GM23248 (cell line): ENCODE measurements around the gene MAP3K20. TPM values are rescaled to one million over a fixed set of nuclear protein-coding genes. Genes with fewer than 3 reads are reported as not detected.

ENCODE experiments used
- DNase-seq: peaks from one replicate; pipeline ENCODE4 v3.0.0-alpha.2; 2015
- H2AFZ ChIP-seq: fragments of 200-600 bp; sonication (generic); 2 replicates; pipeline ENCODE4 v1.6.1; 2016; ENCODE audit warnings: antibody characterized with exemption
- H3F3A ChIP-seq: fragments of 200-600 bp; sonication (generic); 2 replicates; pipeline ENCODE4 v1.6.1; 2016; ENCODE audit warnings: mild to moderate bottlenecking, antibody characterized with exemption, mixed run types; ENCODE audit not compliant: insufficient read depth
- H3K27ac ChIP-seq: fragments of 200-600 bp; sonication (generic); 2 replicates; pipeline ENCODE4 v1.5.1; 2016; ENCODE audit warnings: mild to moderate bottlenecking
- H3K27me3 ChIP-seq: fragments of 200-600 bp; sonication (generic); replicated peaks from 2 replicates; pipeline ENCODE4 v1.6.1; 2016; ENCODE audit warnings: mild to moderate bottlenecking; ENCODE audit not compliant: insufficient read depth
- H3K36me3 ChIP-seq: fragments of 200-600 bp; sonication (generic); 2 replicates; pipeline ENCODE4 v1.6.1; 2016; ENCODE audit warnings: low read depth, mild to moderate bottlenecking
- H3K4me1 ChIP-seq: fragments of 200-600 bp; sonication (generic); 2 replicates; pipeline ENCODE4 v1.6.1; 2016; ENCODE audit warnings: mild to moderate bottlenecking; ENCODE audit not compliant: insufficient read depth
- H3K4me2 ChIP-seq: fragments of 200-600 bp; sonication (generic); one replicate; pipeline ENCODE4 v1.6.1; 2016; ENCODE audit warnings: mild to moderate bottlenecking; ENCODE audit not compliant: unreplicated experiment
- H3K4me3 ChIP-seq: fragments of 200-600 bp; sonication (generic); 2 replicates; pipeline ENCODE4 v1.5.1; 2016; ENCODE audit warnings: mild to moderate bottlenecking
- H3K79me2 ChIP-seq: fragments of 200-600 bp; sonication (generic); 2 replicates; pipeline ENCODE4 v1.6.1; 2016; ENCODE audit warnings: mild to moderate bottlenecking; ENCODE audit not compliant: insufficient read depth
- H3K9ac ChIP-seq: fragments of 200-600 bp; sonication (generic); 2 replicates; pipeline ENCODE4 v1.6.1; 2016; ENCODE audit warnings: mild to moderate bottlenecking
- H3K9me2 ChIP-seq: fragments of 200-600 bp; sonication (generic); 2 replicates; pipeline ENCODE4 v1.6.1; 2016; ENCODE audit warnings: mixed run types, mild to moderate bottlenecking, moderate library complexity; ENCODE audit not compliant: insufficient read depth
- H3K9me3 ChIP-seq: fragments of 200-600 bp; sonication (generic); one replicate; pipeline ENCODE4 v1.6.1; 2017; ENCODE audit warnings: low read depth
- H4K20me1 ChIP-seq: fragments of 200-600 bp; sonication (generic); 2 replicates; pipeline ENCODE4 v1.6.0; 2016; ENCODE audit not compliant: insufficient read depth
- EZH2 ChIP-seq: fragments of 200-600 bp; sonication (generic); IDR thresholded peaks from 2 replicates; pipeline ENCODE4 v1.6.1; 2018; ENCODE audit warnings: antibody characterized with exemption, mild to moderate bottlenecking; ENCODE audit not compliant: insufficient read depth, poor library complexity, severe bottlenecking
- EZH2phosphoT487 ChIP-seq: fragments of 200-600 bp; sonication (generic); IDR thresholded peaks from 2 replicates; pipeline ENCODE4 v1.6.1; 2018; ENCODE audit warnings: antibody characterized with exemption, moderate library complexity, mild to moderate bottlenecking, low read depth; ENCODE audit not compliant: insufficient read depth
- WGBS, 2 experiments: methylation state at CpG; one replicate each; pipeline ENCODE4 v1.1.6; 2015 to 2017; ENCODE audit warnings: low lambda C conversion rate in 2 of 2, low coverage in 1 of 2; ENCODE audit errors: missing lambda C conversion rate in 2 of 2; 5-methylcytosine and 5-hydroxymethylcytosine counted together
- in situ Hi-C: fragments of 300-500 bp; cut with MboI; formaldehyde crosslinking; loops from 2 replicates; pipeline ENCODE4 v1.15.0; 2020
- polyA plus RNA-seq: library from polyadenylated mRNA; unstranded; fragments of >200 nt; fragmentation: Nextera tagmentation; extraction: Ambion mirVana; gene quantifications from 2 replicates; pipeline ENCODE4 v1.2.1, GENCODE V29; 2016
- total RNA-seq: library from RNA; depleted of rRNA; stranded (reverse); fragments of >200 nt; shearing (Covaris generic); gene quantifications from 2 replicates; pipeline ENCODE4 v1.2.3, GENCODE V29; 2014

Gene MAP3K20
- total and polyA plus RNA-seq, 2 experiments from 2014 or later = 55.0 to 68.9 TPM

DNA sequence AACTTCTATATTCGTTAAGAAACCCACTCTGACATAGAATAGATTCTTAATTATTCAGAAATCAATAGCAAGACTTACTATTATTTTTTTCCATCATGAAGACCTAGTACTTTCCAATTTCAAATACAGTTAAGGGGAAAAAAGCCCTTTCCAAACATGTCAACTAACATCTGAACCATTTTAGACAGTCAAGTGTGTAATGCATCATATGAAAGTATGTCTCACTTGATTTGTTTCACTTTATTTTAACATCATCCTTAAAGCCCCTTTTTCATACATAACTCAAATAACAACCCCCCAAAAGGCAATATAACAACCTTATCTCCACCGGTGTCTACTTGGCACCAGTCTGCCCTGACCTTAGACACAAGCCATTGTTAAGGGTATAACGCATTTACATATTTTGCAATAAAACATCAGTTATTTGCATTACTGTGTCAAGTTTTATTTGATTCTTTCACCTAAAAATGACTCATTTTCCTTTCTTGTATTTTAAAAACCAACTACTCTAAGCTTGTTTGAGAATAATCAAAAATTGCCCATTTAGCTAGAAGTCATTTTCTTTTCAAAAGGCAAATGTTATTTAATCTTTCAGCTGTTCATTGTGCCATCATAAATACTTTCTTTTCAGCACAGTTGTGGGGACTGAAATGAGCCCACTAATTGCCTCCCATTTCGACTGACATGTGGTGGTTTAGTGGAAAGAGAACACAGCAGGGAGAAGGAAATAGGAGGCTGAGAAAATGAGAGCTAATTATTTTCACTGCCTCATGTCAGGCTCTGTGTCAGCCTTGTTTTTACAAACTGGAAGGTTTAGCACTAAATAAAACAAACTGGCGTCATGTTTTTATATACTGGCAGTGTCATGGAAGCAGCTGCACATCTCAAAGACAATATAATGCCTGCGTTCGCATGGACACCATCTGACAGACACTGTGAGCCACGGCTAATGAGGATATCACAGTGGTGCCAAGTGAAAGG is 174.3 kb downstream of the MAP3K20 start:
- H3K27ac ChIP-seq = no peak overlapping the region
- H3K79me2 ChIP-seq = no peaks in the 10 kb centered on the region
- no peaks in the 10 kb centered on the region for H3K27me3 ChIP-seq
- H3K4me2 ChIP-seq = no peak overlapping the region
- 84 to 85% methylated on average over 8 of the region's 8 CpGs for WGBS, 2 experiments
- no peak overlapping the region for H3K9ac ChIP-seq
- no peak overlapping the region for H3K4me3 ChIP-seq
- H3K4me1 ChIP-seq = no peaks in the 10 kb centered on the region
- H3F3A ChIP-seq = no peaks in the 10 kb centered on the region
- in situ Hi-C loops = no loop called here
- TF ChIP-seq EZH2 (no peak), EZH2phosphoT487 (no peak)
- no peaks in the 10 kb centered on the region for H3K9me3 ChIP-seq
- H3K36me3 ChIP-seq = no peaks in the 10 kb centered on the region
- H4K20me1 ChIP-seq = no peaks in the 10 kb centered on the region
- H2AFZ ChIP-seq = no peak overlapping the region
- H3K9me2 ChIP-seq = no peaks in the 10 kb centered on the region
- no peak for DNase-seq

DNA sequence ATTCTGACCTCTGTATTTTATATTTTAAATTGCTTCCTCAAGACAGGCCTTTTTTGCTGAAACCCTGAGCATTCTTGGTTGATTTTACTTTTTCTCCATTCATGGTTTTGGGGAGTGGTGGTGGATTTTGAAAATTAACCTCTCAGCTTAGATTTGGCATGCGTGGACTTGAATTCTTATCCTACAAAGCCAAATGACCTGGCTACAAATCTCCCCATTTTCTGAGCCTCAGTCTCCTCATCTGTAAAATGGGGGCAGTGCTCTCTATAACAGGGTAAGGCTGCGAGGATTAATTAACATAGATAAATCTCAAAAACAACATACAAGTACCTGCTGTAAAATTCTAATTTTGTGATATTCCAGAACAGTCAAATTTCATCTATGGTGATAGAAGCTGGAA is 175.6 kb downstream of the MAP3K20 start:
- TF ChIP-seq EZH2phosphoT487 (no peak), EZH2 (no peak)
- no peak overlapping the region for H2AFZ ChIP-seq
- no peak overlapping the region for H3K4me3 ChIP-seq
- H3K4me1 ChIP-seq = no peaks in the 10 kb centered on the region
- in situ Hi-C loops = no loop called here
- H3K27me3 ChIP-seq = no peaks in the 10 kb centered on the region
- no peak overlapping the region for H3K4me2 ChIP-seq
- no peaks in the 10 kb centered on the region for H3K9me2 ChIP-seq
- H3K9ac ChIP-seq = no peak overlapping the region
- H4K20me1 ChIP-seq = no peaks in the 10 kb centered on the region
- H3K79me2 ChIP-seq = no peaks in the 10 kb centered on the region
- no peak for DNase-seq
- H3K36me3 ChIP-seq = no peaks in the 10 kb centered on the region
- H3F3A ChIP-seq = no peaks in the 10 kb centered on the region
- H3K9me3 ChIP-seq = no peaks in the 10 kb centered on the region
- H3K27ac ChIP-seq = no peak overlapping the region
- WGBS, 2 experiments = 97 to 100% methylated on average over 2 of the region's 2 CpGs

GRCh38 chr2:173252581-173252980 is 176.9 kb downstream of the MAP3K20 start:
- Histone ChIP-seq H3K36me3 (no peaks in the 10 kb centered on the region), H4K20me1 (no peaks in the 10 kb centered on the region), H3K4me2 (no peak overlapping the region), H3K9me3 (no peaks in the 10 kb centered on the region), H3K9me2 (no peaks in the 10 kb centered on the region), H3K27me3 (no peaks in the 10 kb centered on the region), H3K79me2 (no peaks in the 10 kb centered on the region), H3F3A (no peaks in the 10 kb centered on the region), H3K9ac (no peak overlapping the region), H3K4me1 (no peaks in the 10 kb centered on the region), H3K4me3 (no peak overlapping the region), H2AFZ (no peak overlapping the region), H3K27ac (no peak overlapping the region)
- TF ChIP-seq EZH2 = no peak
- TF ChIP-seq EZH2phosphoT487 = no peak
- 97 to 99% methylated on average over 5 of the region's 5 CpGs for WGBS, 2 experiments
- no peak for DNase-seq
- in situ Hi-C loops = no loop called here

GRCh38 chr2:173254659-173255058 is 179.0 kb downstream of the MAP3K20 start:
- Histone ChIP-seq H3K36me3 (peaks cover 13% of the 10 kb centered on the region), H3K79me2 (no peaks in the 10 kb centered on the region), H3K27me3 (no peaks in the 10 kb centered on the region), H3K9me2 (no peaks in the 10 kb centered on the region), H3K4me2 (no peak overlapping the region), H3K9me3 (no peaks in the 10 kb centered on the region), H3K27ac (no peak overlapping the region), H3K4me1 (no peaks in the 10 kb centered on the region), H4K20me1 (no peaks in the 10 kb centered on the region), H3K9ac (no peak overlapping the region), H2AFZ (no peak overlapping the region), H3F3A (no peaks in the 10 kb centered on the region), H3K4me3 (no peak overlapping the region)
- WGBS, 2 experiments = 98 to 100% methylated on average over 1 of the region's 1 CpG
- in situ Hi-C loops = no loop called here
- no peak for TF ChIP-seq EZH2phosphoT487
- no peak for TF ChIP-seq EZH2
- DNase-seq = no peak
